ENCODE measurements around the gene SCYGR1.

DNA sequence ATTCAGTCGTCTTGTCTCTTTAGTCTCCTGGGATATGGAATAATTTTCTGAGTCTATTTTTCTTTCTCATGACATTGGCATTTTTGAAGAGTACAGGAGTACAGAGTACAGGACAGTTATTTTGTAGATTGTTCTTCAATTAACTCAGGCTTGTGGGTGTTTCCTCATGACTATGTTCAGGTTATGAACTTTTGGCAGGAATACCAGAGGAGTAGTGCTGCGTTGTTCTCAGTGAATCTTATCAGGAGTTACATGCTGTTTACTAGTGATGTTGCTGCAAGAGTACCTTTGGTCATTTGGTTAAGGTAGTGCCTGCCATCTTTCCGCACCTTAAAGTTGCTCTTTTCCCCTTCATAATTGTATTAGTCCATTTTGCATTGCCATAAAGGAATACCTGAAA lies 42.9 kb upstream of the SCYGR1 start:
- TF ChIP-seq EZH2 (IDR thresholded peaks at IDR 0.05; ENCODE audit: borderline replicate concordance, insufficient read depth, low read length, poor library complexity, severe bottlenecking) (no peak), EP300 (conservative IDR thresholded peaks at IDR 0.05; ENCODE audit: poor library complexity, severe bottlenecking) (no peak), TAF1 (IDR thresholded peaks at IDR 0.05; ENCODE audit: low read depth) (no peak), POLR2AphosphoS5 (IDR thresholded peaks at IDR 0.05) (no peak), SMC3 (conservative IDR thresholded peaks at IDR 0.05; ENCODE audit: poor library complexity) (no peak)
- TF ChIP-seq, protein P1, sequence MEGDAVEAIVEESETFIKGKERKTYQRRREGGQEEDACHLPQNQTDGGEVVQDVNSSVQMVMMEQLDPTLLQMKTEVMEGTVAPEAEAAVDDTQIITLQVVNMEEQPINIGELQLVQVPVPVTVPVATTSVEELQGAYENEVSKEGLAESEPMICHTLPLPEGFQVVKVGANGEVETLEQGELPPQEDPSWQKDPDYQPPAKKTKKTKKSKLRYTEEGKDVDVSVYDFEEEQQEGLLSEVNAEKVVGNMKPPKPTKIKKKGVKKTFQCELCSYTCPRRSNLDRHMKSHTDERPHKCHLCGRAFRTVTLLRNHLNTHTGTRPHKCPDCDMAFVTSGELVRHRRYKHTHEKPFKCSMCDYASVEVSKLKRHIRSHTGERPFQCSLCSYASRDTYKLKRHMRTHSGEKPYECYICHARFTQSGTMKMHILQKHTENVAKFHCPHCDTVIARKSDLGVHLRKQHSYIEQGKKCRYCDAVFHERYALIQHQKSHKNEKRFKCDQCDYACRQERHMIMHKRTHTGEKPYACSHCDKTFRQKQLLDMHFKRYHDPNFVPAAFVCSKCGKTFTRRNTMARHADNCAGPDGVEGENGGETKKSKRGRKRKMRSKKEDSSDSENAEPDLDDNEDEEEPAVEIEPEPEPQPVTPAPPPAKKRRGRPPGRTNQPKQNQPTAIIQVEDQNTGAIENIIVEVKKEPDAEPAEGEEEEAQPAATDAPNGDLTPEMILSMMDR (IDR thresholded peaks at IDR 0.05; ENCODE audit: poor library complexity, severe bottlenecking) = no peak
- TF ChIP-seq, protein P2, sequence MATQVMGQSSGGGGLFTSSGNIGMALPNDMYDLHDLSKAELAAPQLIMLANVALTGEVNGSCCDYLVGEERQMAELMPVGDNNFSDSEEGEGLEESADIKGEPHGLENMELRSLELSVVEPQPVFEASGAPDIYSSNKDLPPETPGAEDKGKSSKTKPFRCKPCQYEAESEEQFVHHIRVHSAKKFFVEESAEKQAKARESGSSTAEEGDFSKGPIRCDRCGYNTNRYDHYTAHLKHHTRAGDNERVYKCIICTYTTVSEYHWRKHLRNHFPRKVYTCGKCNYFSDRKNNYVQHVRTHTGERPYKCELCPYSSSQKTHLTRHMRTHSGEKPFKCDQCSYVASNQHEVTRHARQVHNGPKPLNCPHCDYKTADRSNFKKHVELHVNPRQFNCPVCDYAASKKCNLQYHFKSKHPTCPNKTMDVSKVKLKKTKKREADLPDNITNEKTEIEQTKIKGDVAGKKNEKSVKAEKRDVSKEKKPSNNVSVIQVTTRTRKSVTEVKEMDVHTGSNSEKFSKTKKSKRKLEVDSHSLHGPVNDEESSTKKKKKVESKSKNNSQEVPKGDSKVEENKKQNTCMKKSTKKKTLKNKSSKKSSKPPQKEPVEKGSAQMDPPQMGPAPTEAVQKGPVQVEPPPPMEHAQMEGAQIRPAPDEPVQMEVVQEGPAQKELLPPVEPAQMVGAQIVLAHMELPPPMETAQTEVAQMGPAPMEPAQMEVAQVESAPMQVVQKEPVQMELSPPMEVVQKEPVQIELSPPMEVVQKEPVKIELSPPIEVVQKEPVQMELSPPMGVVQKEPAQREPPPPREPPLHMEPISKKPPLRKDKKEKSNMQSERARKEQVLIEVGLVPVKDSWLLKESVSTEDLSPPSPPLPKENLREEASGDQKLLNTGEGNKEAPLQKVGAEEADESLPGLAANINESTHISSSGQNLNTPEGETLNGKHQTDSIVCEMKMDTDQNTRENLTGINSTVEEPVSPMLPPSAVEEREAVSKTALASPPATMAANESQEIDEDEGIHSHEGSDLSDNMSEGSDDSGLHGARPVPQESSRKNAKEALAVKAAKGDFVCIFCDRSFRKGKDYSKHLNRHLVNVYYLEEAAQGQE (IDR thresholded peaks at IDR 0.05; ENCODE audit: borderline replicate concordance) = no peak
